HG03159 (cell line): ENCODE measurements around the gene CDK6.
A peak's percentile ranks its signal among the peaks of the same experiment; 100 is the strongest.

Source experiments
- ATAC-seq: cut with Tn5 transposase; IDR thresholded peaks from one replicate; pipeline ENCODE4 v1.9.1; 2021; ENCODE audit warnings: mild to moderate bottlenecking, moderate library complexity; ENCODE audit not compliant: unreplicated experiment

CDK6 gene

GRCh38 chr7:92827464-92828120 lies 8.8 kb downstream of the CDK6 start:
- ATAC-seq: no peak

GRCh38 chr7:92826258-92826938 lies 10.0 kb downstream of the CDK6 start:
- no peak for ATAC-seq

GRCh38 chr7:92824901-92825480 lies 11.4 kb downstream of the CDK6 start:
- ATAC-seq: no peak

DNA sequence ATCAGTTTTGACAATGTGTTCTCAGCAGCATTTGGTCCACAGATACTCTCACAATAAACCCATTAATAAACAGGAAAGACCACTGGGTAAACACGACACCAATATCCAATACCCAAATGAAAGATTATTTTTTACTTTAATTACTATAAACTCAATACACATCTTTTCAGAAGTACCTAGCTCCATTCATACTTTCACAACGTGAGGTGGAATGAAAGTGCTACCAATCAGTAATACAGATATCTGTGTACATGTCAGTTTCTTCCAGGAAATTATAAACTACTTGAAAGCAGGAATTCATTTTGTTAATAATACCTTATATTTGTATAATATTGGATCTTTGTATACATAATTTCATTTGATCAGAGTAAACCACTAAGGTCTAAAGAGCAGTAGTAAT lies 11.9 kb downstream of the CDK6 start:
- ATAC-seq: no peak

- no peak for ATAC-seq
Observed at GRCh38 chr7:92823042-92823441, 13.3 kb downstream of the CDK6 start.

- no peak for ATAC-seq
Observed at GRCh38 chr7:92820191-92820590, 16.2 kb downstream of the CDK6 start.

- ATAC-seq: no peak
Observed at GRCh38 chr7:92817398-92817797, 19.0 kb downstream of the CDK6 start.

GRCh38 chr7:92815412-92815811 lies 21.0 kb downstream of the CDK6 start:
- no peak for ATAC-seq

DNA sequence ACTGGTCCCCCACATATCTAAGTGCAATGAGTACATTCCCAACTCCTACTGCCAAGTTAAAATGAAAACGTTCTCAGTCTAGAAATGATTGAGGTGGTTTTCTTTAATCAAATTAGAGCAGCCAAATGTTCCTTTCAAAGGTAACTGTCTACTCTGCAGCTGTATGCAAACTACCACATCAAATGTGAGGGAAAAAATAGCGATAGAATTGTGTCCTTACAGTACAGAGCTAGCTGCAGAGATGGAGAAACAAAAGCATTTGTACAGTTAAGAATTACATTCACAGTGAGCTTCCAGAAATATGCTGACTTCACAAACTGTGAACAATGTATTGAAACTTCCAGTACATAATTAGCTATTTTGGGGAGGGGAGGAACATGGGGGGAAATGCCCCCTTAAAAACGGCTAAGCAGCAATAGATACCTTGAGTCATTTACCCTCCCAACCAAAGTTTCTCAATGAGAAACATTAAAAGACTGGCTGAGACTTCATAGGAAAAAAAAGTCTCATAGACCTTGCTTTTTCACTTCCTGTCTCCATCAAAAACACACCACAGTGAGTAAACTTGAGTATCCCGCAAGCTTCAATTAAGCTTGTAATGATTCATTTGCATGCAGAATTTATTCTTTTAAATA lies 22.9 kb downstream of the CDK6 start:
- ATAC-seq: peak; percentile 53

- ATAC-seq: no peak
Observed at GRCh38 chr7:92811158-92811557, 25.2 kb downstream of the CDK6 start.

DNA sequence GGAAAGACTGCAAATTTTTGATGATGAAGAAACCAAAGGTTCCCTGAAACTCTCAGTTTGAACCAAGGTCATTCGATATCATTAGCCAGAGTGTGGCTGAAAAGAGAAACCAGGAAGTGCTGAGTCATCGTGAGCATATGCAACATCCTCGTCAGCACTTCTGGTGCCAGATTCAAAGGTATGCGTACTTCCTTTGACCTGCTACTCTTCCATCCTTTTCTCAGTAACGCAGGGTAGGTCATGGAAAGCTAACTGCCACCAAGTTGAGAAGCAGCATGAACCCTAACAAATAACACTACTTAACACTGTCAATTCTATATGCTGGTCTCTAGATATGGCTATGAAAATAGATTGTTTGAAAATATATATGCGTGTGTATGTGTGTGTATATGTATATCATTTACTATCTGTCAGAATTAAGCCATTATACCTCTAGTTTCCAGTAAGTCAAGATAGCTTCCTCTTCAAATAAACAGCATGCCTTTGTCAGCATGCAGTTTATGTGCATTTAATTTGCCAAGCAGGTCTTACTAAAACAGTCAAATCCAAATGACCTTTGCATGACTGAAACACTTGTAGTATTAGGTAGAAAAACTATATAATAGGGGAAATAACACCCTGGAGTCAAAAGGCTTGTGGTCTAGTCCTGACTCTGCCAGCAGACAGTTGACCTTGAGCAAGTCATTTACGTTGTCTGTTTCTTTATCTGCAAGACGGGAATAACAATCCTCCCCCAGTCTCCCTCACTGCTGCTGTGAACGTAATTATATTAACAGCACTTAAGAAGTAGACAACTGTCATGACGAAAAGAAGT lies 26.4 kb downstream of the CDK6 start:
- peak; percentile 78 for ATAC-seq

GRCh38 chr7:92809397-92809759 lies 27.0 kb downstream of the CDK6 start:
- peak; percentile 22 for ATAC-seq

- no peak for ATAC-seq
Observed at GRCh38 chr7:92808635-92809034, 27.7 kb downstream of the CDK6 start.

DNA sequence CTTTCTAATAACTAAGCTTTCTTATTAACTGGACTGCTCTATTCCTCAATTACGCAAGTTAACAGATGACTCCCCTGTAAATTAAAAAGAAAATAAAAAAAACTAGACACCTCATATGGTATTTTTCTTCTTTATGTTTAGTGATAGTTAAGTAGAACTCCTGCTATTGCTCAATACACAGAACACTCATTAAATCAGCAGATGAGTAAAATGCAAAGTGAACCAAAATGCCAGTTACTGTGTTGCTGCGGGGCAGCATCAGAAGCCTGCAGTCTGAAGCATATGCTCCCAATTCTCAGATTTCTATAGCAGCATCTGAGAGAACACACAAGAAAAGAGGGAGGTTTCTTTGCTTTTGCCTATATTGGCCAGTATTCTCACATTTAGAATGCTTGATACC lies 28.4 kb downstream of the CDK6 start:
- no peak for ATAC-seq

DNA sequence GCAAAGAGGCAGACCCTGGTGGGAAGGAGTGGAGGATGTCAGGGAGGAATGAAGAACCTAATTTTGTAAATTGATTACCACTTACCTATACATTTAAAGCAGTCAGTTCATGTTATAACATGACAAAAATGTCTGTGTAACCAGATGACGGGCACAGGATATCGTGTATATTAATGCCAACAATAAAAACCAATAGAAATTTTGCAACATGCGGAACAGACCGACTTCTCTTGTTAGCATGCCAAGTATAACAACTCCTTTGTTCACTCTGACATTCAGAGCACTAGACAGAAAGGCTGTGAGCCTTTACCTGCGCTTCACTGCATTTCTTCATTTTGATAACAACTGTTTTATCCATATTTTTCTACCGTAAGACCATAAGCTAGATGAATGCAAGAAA lies 29.9 kb downstream of the CDK6 start:
- no peak for ATAC-seq

- no peak for ATAC-seq
Observed at GRCh38 chr7:92802406-92802805, 34.0 kb downstream of the CDK6 start.

DNA sequence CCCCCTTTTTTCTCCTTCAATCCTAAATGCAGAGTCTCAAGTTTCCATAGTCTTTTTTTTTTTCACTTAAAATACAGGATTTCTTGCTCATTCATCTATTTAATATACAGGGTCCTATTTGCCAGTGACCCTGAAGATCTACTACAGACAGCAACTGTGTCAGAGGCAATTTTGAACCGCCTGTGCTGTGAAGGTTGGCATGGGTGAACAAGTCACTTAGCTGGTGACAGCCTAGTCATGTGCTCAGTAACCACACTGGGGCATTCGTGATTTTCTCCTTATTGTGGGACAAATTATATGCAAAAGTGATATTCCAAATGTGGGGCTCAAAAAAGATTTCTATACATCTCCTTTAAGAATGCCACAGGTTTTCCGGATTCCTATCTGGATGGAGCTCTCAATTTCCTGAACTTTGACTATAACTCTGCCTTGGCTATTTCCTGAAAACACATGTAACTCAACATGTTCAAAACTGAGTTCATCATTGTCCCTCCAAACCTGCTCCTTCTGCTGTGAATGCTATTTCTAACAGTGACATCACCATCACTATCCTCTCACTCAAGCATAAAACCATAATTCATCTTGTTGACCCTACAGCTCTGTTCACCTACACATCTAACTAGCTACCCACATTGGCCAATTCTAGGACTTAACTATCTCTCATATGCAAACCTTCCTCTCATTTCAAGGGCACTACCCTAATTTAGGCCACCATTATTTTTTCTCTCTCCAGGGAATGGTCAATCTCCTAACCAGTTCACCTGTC lies 36.7 kb downstream of the CDK6 start:
- ATAC-seq: no peak

- no peak for ATAC-seq
Observed at GRCh38 chr7:92798517-92799249, 37.7 kb downstream of the CDK6 start.

DNA sequence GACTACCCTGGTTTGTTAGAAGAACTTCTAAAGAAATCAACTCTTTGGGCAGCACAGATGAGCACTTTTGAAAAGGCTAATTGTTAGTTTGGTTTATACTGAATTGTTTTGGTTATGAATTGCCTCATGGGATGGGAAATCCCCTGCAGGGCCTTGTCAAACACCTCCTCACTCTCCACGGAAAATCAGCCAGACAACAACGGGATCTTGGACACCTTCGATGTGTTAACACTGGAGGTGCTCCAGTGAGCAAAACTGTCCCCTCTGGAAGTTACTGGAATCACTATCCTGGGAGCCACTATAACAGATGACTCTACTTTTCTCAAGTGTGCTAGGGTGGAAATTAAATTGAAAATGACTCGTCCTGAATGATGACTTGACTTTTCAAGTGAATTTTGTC lies 38.7 kb downstream of the CDK6 start:
- ATAC-seq: no peak

DNA sequence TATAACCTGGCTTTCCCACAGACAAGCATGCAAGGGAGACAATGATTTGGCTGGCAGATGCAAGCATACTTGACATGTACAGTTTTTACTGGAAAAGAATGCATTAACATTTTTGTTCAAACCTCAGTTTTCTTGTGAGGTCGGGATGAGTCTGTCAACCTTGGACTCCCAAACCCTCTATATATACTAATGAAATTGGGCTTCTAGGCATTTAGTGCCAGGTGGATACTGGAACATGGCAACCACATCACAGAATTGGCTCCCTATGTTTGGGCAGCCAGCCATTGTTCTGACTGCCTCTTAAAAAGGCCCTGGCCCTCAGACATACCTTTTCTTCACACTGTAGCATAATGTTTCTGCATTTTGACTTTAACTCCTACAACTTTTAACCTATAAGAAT lies 39.1 kb downstream of the CDK6 start:
- ATAC-seq: no peak
